ENCODE measurements around the gene SAMD4B. TPM values are rescaled to one million over a fixed set of nuclear protein-coding genes. Genes with fewer than 3 reads are reported as not detected.

SAMD4B gene
- total and polyA plus RNA-seq, 2 donors (not counting 1 experiment from before 2014, with no cell fraction given), result 33.0 to 39.1 TPM

DNA sequence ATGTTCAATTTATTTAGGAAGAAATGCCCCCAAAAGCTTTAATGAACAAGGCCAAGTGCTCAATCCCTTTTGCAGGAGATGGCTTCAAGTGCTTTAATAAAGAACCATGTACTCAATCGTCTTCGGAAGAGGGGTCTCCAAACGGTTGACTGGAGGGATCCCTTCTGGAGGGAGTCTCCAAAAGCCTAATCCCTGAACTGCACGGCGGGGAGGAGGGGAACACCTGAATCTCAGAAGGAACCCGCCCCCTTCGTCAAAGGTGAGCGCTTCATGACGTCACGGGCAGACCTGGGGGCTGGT is 48.2 kb downstream of the SAMD4B start:
- peak in 1 of 2 donors; percentile 9 for DNase-seq (ENCODE audit: low read depth in 2 of 2)

GRCh38 chr19:39390751-39391437 is 48.7 kb downstream of the SAMD4B start, which contains the start of the genes MED29 and PAF1:
Gene MED29, plus strand, starts transcription at chr19:39391378. Its CDS starts 45 bp downstream, at chr19:39391423.
Gene PAF1, minus strand, starts transcription at chr19:39391106. Its CDS starts 242 bp downstream, at chr19:39390864.
- Histone ChIP-seq H3K27ac (ENCODE audit: insufficient read depth, low read length) (peak within 1 kb of the TSS; percentile 99), H3K4me1 (ENCODE audit: control insufficient read depth, extremely low read depth, insufficient read depth, low read length) (peaks cover 10% of the 10 kb centered on the region), H3K36me3 (ENCODE audit: control insufficient read depth, insufficient read depth, low read length) (peaks cover 29% of the 10 kb centered on the region), H3K27me3 (ENCODE audit: control insufficient read depth, insufficient read depth, low read length) (no peaks in the 10 kb centered on the region), H3K4me3 (replicated peaks in 1 of 4; ENCODE audit: control extremely low read depth in 1 of 4, insufficient read depth in 1 of 4, low read depth in 3 of 4, low read length in 4 of 4) (peak within 1 kb of the TSS; percentile 91 to 99 (median 96)), H3K79me2 (ENCODE audit: control insufficient read depth, insufficient read depth, low read length) (peaks cover 27% of the 10 kb centered on the region), H4K20me1 (ENCODE audit: control insufficient read depth, extremely low read depth, insufficient read depth, low read length) (no peaks in the 10 kb centered on the region), H3K9me3 (ENCODE audit: control insufficient read depth, insufficient read depth, low read depth, low read length) (no peaks in the 10 kb centered on the region), H3K4me2 (ENCODE audit: extremely low read depth, insufficient read depth, low read length) (peak within 1 kb of the TSS; percentile 98), H3K9ac (ENCODE audit: insufficient read depth, low read length) (peak within 1 kb of the TSS; percentile 98), H2AFZ (ENCODE audit: low read length) (peak within 1 kb of the TSS; percentile 73)
- peak; percentile 99 to 100 for DNase-seq (ENCODE audit: low read depth in 2 of 2)
- TF ChIP-seq, protein P1, sequence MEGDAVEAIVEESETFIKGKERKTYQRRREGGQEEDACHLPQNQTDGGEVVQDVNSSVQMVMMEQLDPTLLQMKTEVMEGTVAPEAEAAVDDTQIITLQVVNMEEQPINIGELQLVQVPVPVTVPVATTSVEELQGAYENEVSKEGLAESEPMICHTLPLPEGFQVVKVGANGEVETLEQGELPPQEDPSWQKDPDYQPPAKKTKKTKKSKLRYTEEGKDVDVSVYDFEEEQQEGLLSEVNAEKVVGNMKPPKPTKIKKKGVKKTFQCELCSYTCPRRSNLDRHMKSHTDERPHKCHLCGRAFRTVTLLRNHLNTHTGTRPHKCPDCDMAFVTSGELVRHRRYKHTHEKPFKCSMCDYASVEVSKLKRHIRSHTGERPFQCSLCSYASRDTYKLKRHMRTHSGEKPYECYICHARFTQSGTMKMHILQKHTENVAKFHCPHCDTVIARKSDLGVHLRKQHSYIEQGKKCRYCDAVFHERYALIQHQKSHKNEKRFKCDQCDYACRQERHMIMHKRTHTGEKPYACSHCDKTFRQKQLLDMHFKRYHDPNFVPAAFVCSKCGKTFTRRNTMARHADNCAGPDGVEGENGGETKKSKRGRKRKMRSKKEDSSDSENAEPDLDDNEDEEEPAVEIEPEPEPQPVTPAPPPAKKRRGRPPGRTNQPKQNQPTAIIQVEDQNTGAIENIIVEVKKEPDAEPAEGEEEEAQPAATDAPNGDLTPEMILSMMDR (conservative IDR thresholded peaks at IDR 0.05 in 1 of 2, IDR thresholded peaks at IDR 0.05 in 1 of 2; ENCODE audit: low read depth in 1 of 2, low read length in 2 of 2), result no peak
- no peak for TF ChIP-seq EZH2 (IDR thresholded peaks at IDR 0.05; ENCODE audit: low read length, missing control alignments)

More for the DNA sequence above, 48.2 kb downstream of the SAMD4B start:
- peaks cover 27% of the 10 kb centered on the region for H3K79me2 ChIP-seq (ENCODE audit: control insufficient read depth, insufficient read depth, low read length)
- peaks cover 31% of the 10 kb centered on the region for H3K36me3 ChIP-seq (ENCODE audit: control insufficient read depth, insufficient read depth, low read length)
- H3K27ac ChIP-seq (ENCODE audit: insufficient read depth, low read length), result peak overlapping the region; percentile 99
- peaks cover 10% of the 10 kb centered on the region for H3K4me1 ChIP-seq (ENCODE audit: control insufficient read depth, extremely low read depth, insufficient read depth, low read length)
- H2AFZ ChIP-seq (ENCODE audit: low read length), result no peak overlapping the region
- TF ChIP-seq EZH2 (IDR thresholded peaks at IDR 0.05; ENCODE audit: low read length, missing control alignments), result no peak
- H3K9me3 ChIP-seq (ENCODE audit: control insufficient read depth, insufficient read depth, low read depth, low read length), result no peaks in the 10 kb centered on the region
- no peaks in the 10 kb centered on the region for H3K27me3 ChIP-seq (ENCODE audit: control insufficient read depth, insufficient read depth, low read length)
- H3K4me3 ChIP-seq (replicated peaks in 1 of 4; ENCODE audit: control extremely low read depth in 1 of 4, insufficient read depth in 1 of 4, low read depth in 3 of 4, low read length in 4 of 4), result peak overlapping the region; percentile 77 to 98 (median 92)
- peak overlapping the region; percentile 98 for H3K4me2 ChIP-seq (ENCODE audit: extremely low read depth, insufficient read depth, low read length)
- no peaks in the 10 kb centered on the region for H4K20me1 ChIP-seq (ENCODE audit: control insufficient read depth, extremely low read depth, insufficient read depth, low read length)
- peak overlapping the region; percentile 98 for H3K9ac ChIP-seq (ENCODE audit: insufficient read depth, low read length)

- peak; percentile 63 to 88 for DNase-seq (ENCODE audit: low read depth in 2 of 2)
- Histone ChIP-seq H3K9ac (ENCODE audit: insufficient read depth, low read length) (peak overlapping the region; percentile 54), H2AFZ (ENCODE audit: low read length) (no peak overlapping the region), H3K4me2 (ENCODE audit: extremely low read depth, insufficient read depth, low read length) (no peak overlapping the region), H3K79me2 (ENCODE audit: control insufficient read depth, insufficient read depth, low read length) (peaks cover 2% of the 10 kb centered on the region), H3K4me3 (replicated peaks in 1 of 4; ENCODE audit: control extremely low read depth in 1 of 4, insufficient read depth in 1 of 4, low read depth in 3 of 4, low read length in 4 of 4) (peak overlapping the region in 1 of 4 experiments; percentile 1), H4K20me1 (ENCODE audit: control insufficient read depth, extremely low read depth, insufficient read depth, low read length) (no peaks in the 10 kb centered on the region), H3K36me3 (ENCODE audit: control insufficient read depth, insufficient read depth, low read length) (peaks cover 10% of the 10 kb centered on the region), H3K4me1 (ENCODE audit: control insufficient read depth, extremely low read depth, insufficient read depth, low read length) (peaks cover 28% of the 10 kb centered on the region), H3K9me3 (ENCODE audit: control insufficient read depth, insufficient read depth, low read depth, low read length) (no peaks in the 10 kb centered on the region), H3K27ac (ENCODE audit: insufficient read depth, low read length) (peak overlapping the region; percentile 83), H3K27me3 (ENCODE audit: control insufficient read depth, insufficient read depth, low read length) (no peaks in the 10 kb centered on the region)
- TF ChIP-seq EZH2 (IDR thresholded peaks at IDR 0.05; ENCODE audit: low read length, missing control alignments), result no peak
- TF ChIP-seq, protein P1 (conservative IDR thresholded peaks at IDR 0.05 in 1 of 2, IDR thresholded peaks at IDR 0.05 in 1 of 2; ENCODE audit: low read depth in 1 of 2, low read length in 2 of 2), result peak; percentile 88 to 92
Measured at GRCh38 chr19:39397360-39398296, 55.4 kb downstream of the SAMD4B start.

All from fibroblast of lung (primary cell).